Urinary bladder (tissue), 4 donors: ENCODE measurements around the gene USB1. TPM values are rescaled to one million over a fixed set of nuclear protein-coding genes. Genes with fewer than 3 reads are reported as not detected.

Experiments
- DNase-seq: peaks from one replicate; pipeline ENCODE4 v3.0.0-alpha.2; 2015; ENCODE audit errors: extremely low spot score
- H3K27ac ChIP-seq: one replicate; pipeline ENCODE4 v1.5.1; 2013; ENCODE audit warnings: low read depth, mild to moderate bottlenecking, moderate library complexity
- H3K36me3 ChIP-seq: one replicate; pipeline ENCODE4 v1.6.1; 2013; ENCODE audit warnings: mild to moderate bottlenecking, moderate library complexity; ENCODE audit not compliant: insufficient read depth
- H3K4me1 ChIP-seq: one replicate; pipeline ENCODE4 v1.6.1; 2013; ENCODE audit warnings: mild to moderate bottlenecking, moderate library complexity; ENCODE audit not compliant: insufficient read depth
- H3K4me3 ChIP-seq: one replicate; pipeline ENCODE4 v1.5.1; 2013; ENCODE audit warnings: low read depth, low read length
- WGBS: extraction: QIAGEN DNeasy Blood & Tissue Kit; methylation state at CpG from one replicate; pipeline ENCODE4 v1.1.7; 2013; 5-methylcytosine and 5-hydroxymethylcytosine counted together
- polyA plus RNA-seq: library from polyadenylated mRNA; stranded (reverse); fragments of 200-250 nt; gene quantifications from one replicate; pipeline ENCODE4 v1.2.3, GENCODE V29; 2013
- total RNA-seq: library from RNA; depleted of rRNA; stranded (reverse); fragments of >200 nt; gene quantifications from one replicate; pipeline ENCODE4 v1.2.3, GENCODE V29; 2014
- donor health status: healthy with polysubstance abuse.
- donor health status: healthy.

USB1 gene
- total and polyA plus RNA-seq, 2 donors, result 7.6 to 55.3 TPM

- DNase-seq, result no peak
- no peak overlapping the region for H3K4me3 ChIP-seq
- no peaks in the 10 kb centered on the region for H3K36me3 ChIP-seq
- no peaks in the 10 kb centered on the region for H3K4me1 ChIP-seq
- WGBS, result 95% methylated on average over 14 of the region's 14 CpGs
- no peak overlapping the region for H3K27ac ChIP-seq
Measured at GRCh38 chr16:58034128-58034685, 33.0 kb downstream of the USB1 start.

GRCh38 chr16:58034774-58035173, 33.6 kb downstream of the USB1 start:
- no peaks in the 10 kb centered on the region for H3K4me1 ChIP-seq
- H3K36me3 ChIP-seq, result no peaks in the 10 kb centered on the region
- no peak overlapping the region for H3K27ac ChIP-seq
- H3K4me3 ChIP-seq, result no peak overlapping the region
- WGBS, result 80% methylated on average over 11 of the region's 11 CpGs
- DNase-seq, result no peak

GRCh38 chr16:58035356-58036170, 34.4 kb downstream of the USB1 start:
- H3K36me3 ChIP-seq, result no peaks in the 10 kb centered on the region
- H3K4me3 ChIP-seq, result no peak overlapping the region
- H3K27ac ChIP-seq, result no peak overlapping the region
- H3K4me1 ChIP-seq, result no peaks in the 10 kb centered on the region
- DNase-seq, result no peak
- 86% methylated on average over 14 of the region's 14 CpGs for WGBS

- Histone ChIP-seq H3K36me3 (no peaks in the 10 kb centered on the region), H3K4me3 (no peak overlapping the region), H3K4me1 (no peaks in the 10 kb centered on the region), H3K27ac (no peak overlapping the region)
- DNase-seq, result no peak
- 93% methylated on average over 6 of the region's 6 CpGs for WGBS
Measured at GRCh38 chr16:58036943-58037342, 35.7 kb downstream of the USB1 start.

- WGBS, result 95% methylated on average over 16 of the region's 16 CpGs
- no peaks in the 10 kb centered on the region for H3K36me3 ChIP-seq
- DNase-seq, result no peak
- no peak overlapping the region for H3K27ac ChIP-seq
- no peak overlapping the region for H3K4me3 ChIP-seq
- H3K4me1 ChIP-seq, result no peaks in the 10 kb centered on the region
Measured at GRCh38 chr16:58037365-58038057, 36.3 kb downstream of the USB1 start.

- Histone ChIP-seq H3K4me1 (no peaks in the 10 kb centered on the region), H3K4me3 (no peak overlapping the region), H3K36me3 (no peaks in the 10 kb centered on the region), H3K27ac (no peak overlapping the region)
- DNase-seq, result no peak
- WGBS, result 92% methylated on average over 20 of the region's 20 CpGs
Measured at GRCh38 chr16:58038219-58038641, 37.0 kb downstream of the USB1 start.

- no peak for DNase-seq
- 94% methylated on average over 26 of the region's 26 CpGs for WGBS
- H3K36me3 ChIP-seq, result no peaks in the 10 kb centered on the region
- no peaks in the 10 kb centered on the region for H3K4me1 ChIP-seq
- H3K4me3 ChIP-seq, result no peak overlapping the region
- H3K27ac ChIP-seq, result no peak overlapping the region
Measured at GRCh38 chr16:58039829-58040495, 38.8 kb downstream of the USB1 start.

GRCh38 chr16:58040496-58040846, 39.3 kb downstream of the USB1 start:
- Histone ChIP-seq H3K36me3 (no peaks in the 10 kb centered on the region), H3K4me1 (no peaks in the 10 kb centered on the region), H3K27ac (no peak overlapping the region), H3K4me3 (no peak overlapping the region)
- whole genome bisulfite sequencing, result 95% methylated on average over 12 of the region's 12 CpGs
- no peak for DNase-seq

GRCh38 chr16:58040945-58041627, 39.9 kb downstream of the USB1 start:
- no peaks in the 10 kb centered on the region for H3K36me3 ChIP-seq

GRCh38 chr16:58041628-58041955, 40.4 kb downstream of the USB1 start:
- no peaks in the 10 kb centered on the region for H3K36me3 ChIP-seq
- DNase-seq, result no peak
- no peaks in the 10 kb centered on the region for H3K4me1 ChIP-seq
- H3K4me3 ChIP-seq, result no peak overlapping the region
- WGBS, result 90% methylated on average over 18 of the region's 18 CpGs
- H3K27ac ChIP-seq, result no peak overlapping the region

More at GRCh38 chr16:58040945-58041627, 39.9 kb downstream of the USB1 start:
- H3K27ac ChIP-seq, result no peak overlapping the region
- DNase-seq, result no peak
- 89% methylated on average over 14 of the region's 14 CpGs for WGBS
- no peaks in the 10 kb centered on the region for H3K4me1 ChIP-seq
- H3K4me3 ChIP-seq, result no peak overlapping the region

GRCh38 chr16:58042001-58042885, 41.0 kb downstream of the USB1 start:
- 94% methylated on average over 22 of the region's 22 CpGs for WGBS
- Histone ChIP-seq H3K4me1 (no peaks in the 10 kb centered on the region), H3K36me3 (no peaks in the 10 kb centered on the region), H3K27ac (no peak overlapping the region), H3K4me3 (no peak overlapping the region)
- DNase-seq, result no peak

- Histone ChIP-seq H3K36me3 (no peaks in the 10 kb centered on the region), H3K4me1 (no peaks in the 10 kb centered on the region), H3K27ac (no peak overlapping the region), H3K4me3 (no peak overlapping the region)
- 96% methylated on average over 16 of the region's 16 CpGs for WGBS
- no peak for DNase-seq
Measured at GRCh38 chr16:58042886-58043515, 41.8 kb downstream of the USB1 start.
